HG02588 (cell line): Measurements from ENCODE around the gene SYNPR.

Source experiments
- ATAC-seq: cut with Tn5 transposase; IDR thresholded peaks from one replicate; pipeline ENCODE4 v1.9.1; 2021; ENCODE audit warnings: mild to moderate bottlenecking, moderate library complexity; ENCODE audit not compliant: unreplicated experiment

SYNPR gene

GRCh38 chr3:63462732-63463131 is 184.6 kb downstream of the SYNPR start:
- ATAC-seq, result no peak

DNA sequence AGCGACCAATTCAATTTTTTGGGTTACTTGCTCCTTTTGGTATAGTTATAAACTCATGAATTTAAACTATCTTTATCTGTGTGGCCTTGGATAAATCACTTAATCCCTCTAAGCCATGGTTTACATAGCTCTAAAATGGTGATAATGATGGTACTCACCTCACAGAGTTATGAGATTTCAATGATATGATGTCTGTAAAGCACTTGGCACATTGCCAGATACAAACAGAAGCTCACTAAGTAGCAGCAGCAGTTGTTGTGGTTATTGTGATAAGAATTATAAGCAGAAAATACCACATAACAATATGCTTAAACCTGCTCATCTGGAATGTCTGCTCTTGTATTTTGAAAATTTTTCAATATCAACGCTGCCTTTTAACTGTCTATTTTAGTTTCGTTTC is 189.3 kb downstream of the SYNPR start:
- no peak for ATAC-seq

DNA sequence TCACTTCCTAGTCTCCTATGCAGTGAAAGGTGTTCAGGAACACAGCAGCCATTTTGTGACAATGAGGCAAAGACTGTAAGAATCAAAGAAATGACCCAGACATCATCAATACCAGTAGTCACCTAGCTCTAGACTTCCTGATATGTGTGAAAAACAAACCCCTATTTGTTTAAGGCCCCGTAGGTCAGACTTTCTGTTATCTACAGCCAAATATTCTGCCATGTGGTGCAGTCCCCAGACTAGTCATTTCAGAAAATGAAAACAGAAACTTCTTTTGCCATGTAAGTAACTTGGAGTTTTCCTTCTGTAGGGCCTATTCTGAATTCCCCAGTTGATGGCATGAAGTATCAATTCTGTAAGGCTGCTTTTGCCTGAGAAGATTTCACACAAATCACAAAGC is 192.6 kb downstream of the SYNPR start:
- peak; percentile 83 for ATAC-seq

DNA sequence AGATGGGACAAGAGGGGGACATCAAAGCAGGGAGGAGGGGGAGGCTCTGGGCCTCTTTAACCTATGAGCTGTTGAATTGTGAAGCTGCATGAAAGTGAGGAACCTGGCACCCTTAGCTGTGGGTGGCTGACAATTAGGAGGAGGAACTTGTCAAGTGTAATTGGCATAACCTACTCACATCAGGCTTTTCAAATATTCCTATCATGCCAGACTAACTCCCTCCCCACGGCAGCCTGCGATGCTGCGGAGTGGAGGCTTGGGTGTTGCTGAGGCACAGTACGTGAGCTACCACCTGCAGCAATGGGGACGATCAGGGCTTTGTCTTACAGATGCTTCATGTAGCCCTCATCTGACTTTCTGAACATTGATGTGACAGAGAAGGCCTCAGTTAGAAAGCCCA is 193.7 kb downstream of the SYNPR start:
- no peak for ATAC-seq

DNA sequence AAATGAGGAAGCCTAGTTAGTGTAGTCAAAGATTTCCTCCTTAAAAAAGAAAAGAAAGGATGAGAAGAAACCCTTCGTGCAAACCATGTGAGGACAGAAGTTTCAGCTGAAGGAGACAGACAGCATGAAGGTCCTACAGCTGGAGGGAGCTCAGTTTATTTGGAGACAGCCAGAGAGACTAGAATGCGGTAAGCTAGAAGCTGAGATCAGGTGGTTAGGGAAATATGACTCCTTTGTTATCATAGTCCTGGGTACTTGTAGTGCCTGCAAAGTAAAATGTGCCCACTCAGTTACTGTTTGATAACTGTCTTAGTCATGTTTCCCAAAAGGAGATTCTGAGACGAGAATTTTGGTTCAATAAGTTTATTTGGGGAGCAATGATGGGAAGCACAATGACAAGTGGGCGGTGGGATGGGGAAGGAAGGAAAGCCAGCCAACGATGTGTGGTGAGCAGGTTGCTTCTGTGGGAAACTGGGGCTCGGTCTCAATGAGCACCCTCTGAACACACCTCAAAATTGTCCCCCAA is 195.6 kb downstream of the SYNPR start:
- no peak for ATAC-seq

DNA sequence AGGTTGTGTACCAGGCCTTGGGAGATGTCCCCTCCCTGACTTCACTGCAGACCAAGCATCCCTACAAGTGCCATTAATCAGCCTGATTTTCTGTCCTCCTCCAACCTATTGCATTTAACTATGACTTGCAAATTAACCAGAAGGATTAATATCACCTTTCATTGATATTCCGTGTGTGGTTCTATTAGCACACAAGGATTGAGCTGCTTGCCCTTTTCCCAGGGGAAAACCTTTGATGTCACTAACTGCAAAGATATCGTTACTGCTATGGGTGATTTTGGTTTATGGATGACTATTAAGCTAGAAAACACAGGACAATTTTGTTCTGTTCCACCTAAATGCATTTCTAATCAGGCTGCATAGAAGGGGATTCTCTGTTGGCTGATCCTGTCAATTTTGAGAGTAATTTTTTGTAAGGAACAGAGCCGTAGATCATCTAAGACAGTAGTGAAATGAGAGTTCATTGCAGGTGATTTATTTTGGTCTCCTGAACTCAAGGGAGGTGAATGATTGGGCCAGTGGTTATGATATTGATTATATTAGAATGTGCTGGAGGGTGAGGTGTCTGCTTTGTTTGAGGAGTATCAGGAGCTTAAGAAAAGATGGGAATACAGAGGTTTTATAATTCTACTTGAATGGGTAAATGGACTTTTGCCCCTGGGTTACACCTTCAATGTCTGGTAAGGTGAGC is 196.9 kb downstream of the SYNPR start:
- no peak for ATAC-seq

DNA sequence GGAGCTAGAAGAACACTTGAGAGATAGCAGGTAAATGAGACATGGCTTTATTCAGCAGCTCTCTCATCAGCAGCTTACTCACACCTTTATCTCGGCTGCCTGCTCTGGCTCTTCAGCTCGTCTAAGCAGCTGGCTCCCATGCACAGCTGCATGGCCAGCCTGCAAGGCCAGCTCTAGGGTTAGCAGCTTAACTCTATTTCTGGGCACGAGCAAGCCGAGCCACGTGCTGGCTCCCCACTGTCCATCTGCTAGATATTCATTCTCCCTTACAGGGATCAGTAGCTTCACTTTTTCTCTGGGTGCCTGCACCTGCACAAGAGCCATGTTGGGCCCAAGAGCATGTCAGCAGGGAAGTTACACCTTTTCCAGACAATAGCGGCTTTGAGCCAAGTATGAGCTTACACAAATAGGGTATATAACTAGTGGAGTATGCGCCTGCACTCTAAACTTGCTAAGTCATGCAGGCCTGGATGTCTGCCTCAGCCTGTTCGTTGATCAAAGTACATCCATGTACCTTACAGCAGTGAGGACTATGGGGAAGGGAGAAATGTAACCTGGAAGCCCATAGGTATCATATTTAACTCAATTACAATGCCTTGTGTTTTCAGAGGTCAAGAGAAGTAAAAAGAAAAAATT is 199.5 kb downstream of the SYNPR start:
- no peak for ATAC-seq

- ATAC-seq, result no peak
These were observed 201.0 kb downstream of the SYNPR start for GRCh38 chr3:63478990-63479660.

- ATAC-seq, result no peak
These were observed 201.5 kb downstream of the SYNPR start for GRCh38 chr3:63479661-63480035.

DNA sequence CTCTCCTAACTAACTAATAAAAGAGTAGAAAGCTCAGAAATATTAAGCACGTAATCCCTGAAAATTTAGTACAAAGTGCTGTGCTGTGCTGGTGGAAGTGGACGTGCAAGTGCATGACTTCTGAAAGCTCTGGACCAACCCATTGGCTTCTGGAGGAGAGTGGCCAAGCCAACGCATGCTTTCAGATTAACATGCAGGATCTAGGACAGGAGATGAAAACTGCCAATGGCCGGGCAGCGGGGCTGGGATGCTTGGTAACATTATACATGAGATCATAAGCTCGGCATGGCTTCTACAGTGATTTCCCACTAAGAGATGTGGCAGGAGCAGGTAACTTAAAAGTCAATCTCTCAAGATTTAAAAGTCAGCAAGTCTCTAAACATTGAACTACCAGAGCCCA is 203.5 kb downstream of the SYNPR start:
- ATAC-seq, result no peak

GRCh38 chr3:63482341-63482740 is 204.2 kb downstream of the SYNPR start:
- no peak for ATAC-seq

DNA sequence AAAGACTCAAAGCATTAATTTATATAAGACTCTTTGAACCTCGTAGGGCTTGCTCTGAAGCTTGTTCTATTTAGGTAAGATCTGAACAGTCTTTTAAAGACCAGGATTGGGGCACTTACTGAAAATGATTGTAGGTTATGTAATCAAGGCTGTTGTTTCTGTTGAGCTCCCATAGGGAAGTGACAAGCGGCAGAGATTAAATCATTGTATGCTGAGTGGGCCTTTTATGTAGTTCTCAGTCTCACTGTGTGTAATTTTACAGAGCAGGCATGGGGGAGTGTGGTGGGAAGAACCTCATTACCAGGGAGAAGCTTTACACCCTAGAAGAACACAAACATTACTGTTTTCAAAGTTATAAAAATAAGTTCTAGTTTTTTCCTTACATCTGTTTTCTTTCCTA is 214.4 kb downstream of the SYNPR start:
- no peak for ATAC-seq

DNA sequence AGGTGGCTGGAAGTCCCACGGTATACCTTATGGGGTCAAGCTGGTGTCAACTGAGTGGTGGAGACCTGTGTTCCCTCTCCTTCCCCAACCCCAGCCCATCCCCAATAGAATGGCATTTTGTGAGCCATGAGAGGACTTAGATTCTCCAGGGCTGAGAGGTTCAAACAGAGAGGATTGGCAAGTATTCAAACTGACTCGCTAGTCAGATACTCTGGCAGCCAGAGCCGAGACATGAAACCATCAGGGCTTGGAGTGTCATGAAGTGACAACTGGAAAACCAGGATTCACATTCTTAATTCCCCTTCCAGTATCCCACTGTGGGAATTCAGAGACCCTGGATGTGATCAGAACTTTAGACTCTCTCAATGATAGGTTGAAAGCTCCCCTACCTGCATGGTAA is 215.0 kb downstream of the SYNPR start:
- no peak for ATAC-seq

GRCh38 chr3:63494646-63495045 is 216.5 kb downstream of the SYNPR start:
- no peak for ATAC-seq

GRCh38 chr3:63497641-63498040 is 219.5 kb downstream of the SYNPR start:
- ATAC-seq, result no peak

DNA sequence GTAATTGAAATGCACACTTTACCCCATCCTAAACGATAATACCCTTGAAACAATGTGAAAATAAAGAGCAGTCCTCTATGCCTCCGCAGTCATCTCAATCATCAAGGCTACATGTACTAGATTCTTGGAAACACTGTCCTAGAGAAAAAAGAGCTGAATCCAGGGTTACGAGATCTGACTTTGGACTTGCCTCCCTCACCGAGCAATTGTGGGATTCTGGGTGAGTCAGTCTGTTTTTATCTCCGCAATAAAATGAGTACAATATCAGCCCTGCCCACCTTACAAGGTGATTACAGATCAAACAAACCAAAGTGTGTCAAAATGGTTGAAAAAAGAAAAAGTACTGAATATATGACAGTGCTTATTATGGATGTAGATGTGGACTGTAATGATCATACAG is 222.1 kb downstream of the SYNPR start:
- no peak for ATAC-seq

DNA sequence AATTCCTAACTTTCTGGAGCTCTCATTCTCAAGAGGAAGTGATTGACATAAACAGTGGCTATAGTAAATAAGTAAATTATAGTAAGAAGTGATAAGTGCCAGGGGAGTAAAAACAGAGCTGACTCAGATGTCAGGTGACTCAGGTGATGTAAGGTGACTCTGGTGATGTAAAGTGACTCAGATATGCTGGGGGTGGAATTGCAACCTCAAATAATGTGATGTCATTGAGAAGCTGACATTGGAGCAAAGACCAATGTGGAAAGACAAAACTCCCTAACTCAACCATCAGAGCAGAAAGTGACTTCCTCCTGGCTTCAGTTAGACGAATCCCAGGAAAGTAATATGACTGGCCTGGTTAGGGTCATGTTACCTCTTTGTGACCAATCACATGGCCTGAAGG is 230.2 kb downstream of the SYNPR start:
- no peak for ATAC-seq

DNA sequence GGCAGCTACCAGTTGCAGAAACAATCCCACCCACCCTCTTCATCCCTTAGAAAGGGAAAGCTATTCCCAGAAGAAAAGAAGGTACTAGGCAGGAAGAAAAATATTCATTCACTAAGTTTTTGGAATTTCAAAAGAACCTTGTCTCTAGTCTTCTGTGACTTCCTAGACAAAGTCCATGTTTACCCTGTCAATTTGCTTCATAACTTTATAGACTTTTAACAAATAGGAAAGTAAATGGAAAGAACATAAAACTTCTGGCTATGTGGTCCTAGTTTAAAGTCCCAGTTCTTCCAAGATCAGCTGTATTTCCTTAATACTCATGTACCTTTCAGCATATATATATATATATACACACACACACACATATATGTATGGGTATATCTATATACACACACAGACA is 230.7 kb downstream of the SYNPR start:
- ATAC-seq, result no peak

GRCh38 chr3:63513791-63514190 is 235.7 kb downstream of the SYNPR start:
- no peak for ATAC-seq

DNA sequence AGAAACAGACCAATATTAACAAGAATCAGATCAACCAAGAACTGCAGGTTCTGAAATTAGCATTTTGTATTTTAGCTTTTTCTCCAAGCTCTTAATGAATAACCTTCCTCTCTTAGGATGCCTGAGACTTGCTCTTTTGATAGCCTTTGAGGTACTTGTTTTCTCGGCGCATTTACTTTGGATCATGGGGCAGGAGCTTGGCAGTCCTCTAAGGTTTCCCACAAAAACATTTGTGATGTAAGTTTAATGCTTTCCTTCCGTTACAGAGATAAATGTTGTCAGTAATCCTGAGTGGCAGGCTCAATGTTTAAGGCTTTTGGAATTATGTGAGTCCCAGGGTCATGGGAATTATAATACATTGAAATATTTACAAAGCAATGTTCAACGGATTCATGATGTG is 236.6 kb downstream of the SYNPR start:
- ATAC-seq, result no peak

DNA sequence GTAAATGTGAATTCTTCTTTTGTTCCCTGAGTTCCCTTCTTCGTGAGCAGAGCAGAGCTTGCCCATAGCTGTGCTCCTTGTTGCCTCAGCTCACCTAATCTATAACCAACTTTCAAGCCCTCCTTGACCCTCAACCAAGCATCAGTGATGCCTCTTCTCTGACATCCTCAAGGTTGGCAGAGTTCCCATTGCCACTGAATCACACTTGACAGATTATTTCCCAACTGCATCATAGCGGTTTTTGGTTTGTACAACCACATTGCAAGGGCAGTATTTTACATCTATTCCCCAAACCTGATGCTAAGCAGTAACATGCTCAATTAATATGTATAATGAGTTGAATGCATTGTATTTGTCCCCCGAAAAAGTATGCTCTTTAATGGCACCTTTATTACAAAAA is 241.3 kb downstream of the SYNPR start:
- ATAC-seq, result no peak

GRCh38 chr3:63521657-63522056 is 243.5 kb downstream of the SYNPR start:
- ATAC-seq, result no peak
